ENCODE measurements around the gene SLC6A1.

The SLC6A1 gene

DNA sequence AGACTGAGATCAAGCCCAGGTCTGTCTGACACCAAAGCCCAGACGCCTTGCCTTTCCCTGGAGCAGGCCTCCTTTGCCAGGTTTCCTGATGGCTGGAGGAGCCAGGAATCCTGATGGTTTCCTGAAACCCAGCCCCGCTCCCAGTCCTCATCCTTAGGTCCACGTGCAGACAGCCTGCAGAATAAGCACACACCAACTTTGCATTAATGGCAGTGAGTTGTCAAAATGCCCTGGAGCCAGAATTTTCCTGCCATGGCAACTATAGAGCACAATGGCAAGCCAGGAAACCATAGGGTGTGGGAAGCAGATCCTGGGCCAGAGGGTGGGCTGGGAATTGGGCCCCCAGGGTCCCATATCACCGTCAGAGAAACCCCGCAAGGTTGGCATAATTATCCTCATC is 94.3 kb downstream of the SLC6A1 start:
- Histone ChIP-seq H3K36me3 (no peaks in the 10 kb centered on the region), H3K4me1 (no peaks in the 10 kb centered on the region), H3K27me3 (no peaks in the 10 kb centered on the region), H3K9me3 (no peaks in the 10 kb centered on the region), H3K4me3 (ENCODE audit: low read depth, low read length) (no peak overlapping the region)
- TF ChIP-seq, protein P1, sequence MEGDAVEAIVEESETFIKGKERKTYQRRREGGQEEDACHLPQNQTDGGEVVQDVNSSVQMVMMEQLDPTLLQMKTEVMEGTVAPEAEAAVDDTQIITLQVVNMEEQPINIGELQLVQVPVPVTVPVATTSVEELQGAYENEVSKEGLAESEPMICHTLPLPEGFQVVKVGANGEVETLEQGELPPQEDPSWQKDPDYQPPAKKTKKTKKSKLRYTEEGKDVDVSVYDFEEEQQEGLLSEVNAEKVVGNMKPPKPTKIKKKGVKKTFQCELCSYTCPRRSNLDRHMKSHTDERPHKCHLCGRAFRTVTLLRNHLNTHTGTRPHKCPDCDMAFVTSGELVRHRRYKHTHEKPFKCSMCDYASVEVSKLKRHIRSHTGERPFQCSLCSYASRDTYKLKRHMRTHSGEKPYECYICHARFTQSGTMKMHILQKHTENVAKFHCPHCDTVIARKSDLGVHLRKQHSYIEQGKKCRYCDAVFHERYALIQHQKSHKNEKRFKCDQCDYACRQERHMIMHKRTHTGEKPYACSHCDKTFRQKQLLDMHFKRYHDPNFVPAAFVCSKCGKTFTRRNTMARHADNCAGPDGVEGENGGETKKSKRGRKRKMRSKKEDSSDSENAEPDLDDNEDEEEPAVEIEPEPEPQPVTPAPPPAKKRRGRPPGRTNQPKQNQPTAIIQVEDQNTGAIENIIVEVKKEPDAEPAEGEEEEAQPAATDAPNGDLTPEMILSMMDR (IDR thresholded peaks at IDR 0.05; ENCODE audit: low read depth, low read length), result no peak
- DNase-seq, result no peak

DNA sequence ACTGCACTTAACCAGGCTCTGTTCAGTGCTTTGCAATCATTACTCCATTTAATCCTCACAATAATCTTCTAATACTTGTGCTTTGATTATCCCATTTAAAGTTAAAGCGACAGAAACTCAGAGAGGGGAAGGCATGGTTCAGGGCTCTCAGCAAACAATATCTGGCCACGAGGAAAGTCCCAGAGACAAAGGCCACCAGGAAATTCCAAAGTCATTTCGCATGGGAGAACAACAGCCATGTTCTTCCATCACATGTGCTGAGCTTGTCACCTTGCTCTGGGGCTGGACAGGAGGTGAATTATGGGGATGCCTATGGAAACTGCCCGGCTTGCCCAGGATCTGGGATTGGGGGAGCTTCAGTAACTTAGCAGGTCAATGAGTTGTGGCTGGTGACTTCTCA is 95.5 kb downstream of the SLC6A1 start:
- DNase-seq, result no peak
- Histone ChIP-seq H3K27me3 (no peaks in the 10 kb centered on the region), H3K4me1 (no peaks in the 10 kb centered on the region), H3K36me3 (no peaks in the 10 kb centered on the region), H3K4me3 (ENCODE audit: low read depth, low read length) (no peak overlapping the region), H3K9me3 (no peaks in the 10 kb centered on the region)
- TF ChIP-seq, protein P1 (IDR thresholded peaks at IDR 0.05; ENCODE audit: low read depth, low read length), result no peak

DNA sequence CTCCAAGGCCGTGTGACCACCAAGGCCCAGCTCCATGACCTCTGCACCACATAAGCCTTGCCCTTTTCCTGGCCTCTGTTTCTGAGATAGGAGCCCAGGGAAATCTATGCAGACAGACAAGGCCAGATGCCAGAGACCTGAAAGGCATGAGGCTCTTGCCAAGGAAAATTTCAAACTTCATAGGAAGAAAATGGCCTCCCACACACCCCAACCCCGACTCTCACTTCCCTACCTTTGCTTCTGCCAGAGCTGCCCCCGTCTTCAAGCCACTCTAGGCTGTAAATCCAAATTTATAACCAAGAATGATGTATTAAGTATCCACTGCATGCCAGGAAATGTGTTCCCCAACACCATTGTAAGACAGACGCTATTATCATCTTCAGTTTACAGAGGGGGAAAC is 96.3 kb downstream of the SLC6A1 start:
- Histone ChIP-seq H3K27me3 (no peaks in the 10 kb centered on the region), H3K9me3 (no peaks in the 10 kb centered on the region), H3K4me3 (ENCODE audit: low read depth, low read length) (no peak overlapping the region), H3K4me1 (no peaks in the 10 kb centered on the region), H3K36me3 (no peaks in the 10 kb centered on the region)
- TF ChIP-seq, protein P1 (IDR thresholded peaks at IDR 0.05; ENCODE audit: low read depth, low read length), result no peak
- DNase-seq, result no peak

All from BE2C (cell line).